SU-DHL-6 (cell line): ENCODE results near the gene EIF2B2.

Source experiments
- H2AFZ ChIP-seq: fragments of 200-600 bp; sonication (generic); 2 replicates; pipeline ENCODE4 v1.6.1; 2014; ENCODE audit warnings: low read depth, mild to moderate bottlenecking, moderate library complexity, mixed read lengths, antibody characterized with exemption, low read length; ENCODE audit not compliant: severe bottlenecking
- H3F3A ChIP-seq: fragments of 200-600 bp; shearing (Covaris generic); 2 replicates; pipeline ENCODE4 v1.6.0; 2016; ENCODE audit warnings: antibody characterized with exemption, mild to moderate bottlenecking; ENCODE audit not compliant: insufficient read depth
- H3K27ac ChIP-seq: fragments of 200-600 bp; sonication (generic); 2 replicates; pipeline ENCODE4 v1.5.1; 2016; ENCODE audit warnings: low read depth, mild to moderate bottlenecking, low read length, moderate library complexity, mixed read lengths
- H3K27me3 ChIP-seq: fragments of 200-600 bp; sonication (generic), shearing (Covaris generic); 2 replicates; pipeline ENCODE4 v1.6.0; 2014; ENCODE audit warnings: mild to moderate bottlenecking, low read length
- H3K36me3 ChIP-seq: fragments of 200-600 bp; sonication (generic); 2 replicates; pipeline ENCODE4 v1.6.1; 2014; ENCODE audit warnings: mild to moderate bottlenecking, low read length, mixed read lengths
- H3K4me2 ChIP-seq: fragments of 300-600, 200-600 bp; shearing (Covaris generic), sonication (generic); 2 replicates; pipeline ENCODE4 v1.6.0; 2014; ENCODE audit warnings: low read length, low read depth, mild to moderate bottlenecking; ENCODE audit not compliant: poor library complexity, severe bottlenecking
- H3K4me3 ChIP-seq: fragments of 200-600 bp; sonication (generic); 2 replicates; pipeline ENCODE4 v1.5.1; 2014; ENCODE audit warnings: antibody characterized with exemption, low read length, mild to moderate bottlenecking, mixed read lengths; ENCODE audit not compliant: insufficient read depth, poor library complexity, severe bottlenecking
- H3K79me2 ChIP-seq: fragments of 200-600 bp; sonication (generic); 2 replicates; pipeline ENCODE4 v1.6.1; 2014; ENCODE audit warnings: mild to moderate bottlenecking, low read length, moderate library complexity; ENCODE audit not compliant: insufficient read depth
- H3K9ac ChIP-seq: fragments of 200-600 bp; sonication (generic); 2 replicates; pipeline ENCODE4 v1.7.0; 2014; ENCODE audit warnings: mild to moderate bottlenecking, low read length
- H3K9me2 ChIP-seq: fragments of 200-600 bp; sonication (generic); replicated peaks from 2 replicates; pipeline ENCODE4 v1.6.1; 2014; ENCODE audit warnings: low read length; ENCODE audit not compliant: insufficient read depth
- H3K9me3 ChIP-seq: fragments of 200-600 bp; sonication (generic); 2 replicates; pipeline ENCODE4 v1.6.1; 2014; ENCODE audit warnings: low read length, mixed read lengths; ENCODE audit not compliant: insufficient read depth
- H4K20me1 ChIP-seq: fragments of 200-600 bp; sonication (generic); 2 replicates; pipeline ENCODE4 v1.6.1; 2014; ENCODE audit warnings: low read depth, mild to moderate bottlenecking, antibody characterized with exemption, low read length, moderate library complexity, mixed read lengths
- EZH2phosphoT487 ChIP-seq: fragments of 200-600 bp; sonication (generic), shearing (Covaris generic); conservative IDR thresholded peaks from 2 replicates; pipeline ENCODE4 v1.6.1; 2018; ENCODE audit warnings: mild to moderate bottlenecking, antibody characterized with exemption, low read length, moderate library complexity, mixed read lengths
- TF ChIP-seq, protein P1 (sequence below): fragments of 200-600 bp; sonication (generic); IDR thresholded peaks from one replicate; pipeline ENCODE4 v1.5.1; 2017; ENCODE audit warnings: antibody characterized with exemption, mild to moderate bottlenecking, low read length, moderate library complexity; ENCODE audit not compliant: insufficient read depth, poor library complexity, severe bottlenecking

The EIF2B2 gene

DNA sequence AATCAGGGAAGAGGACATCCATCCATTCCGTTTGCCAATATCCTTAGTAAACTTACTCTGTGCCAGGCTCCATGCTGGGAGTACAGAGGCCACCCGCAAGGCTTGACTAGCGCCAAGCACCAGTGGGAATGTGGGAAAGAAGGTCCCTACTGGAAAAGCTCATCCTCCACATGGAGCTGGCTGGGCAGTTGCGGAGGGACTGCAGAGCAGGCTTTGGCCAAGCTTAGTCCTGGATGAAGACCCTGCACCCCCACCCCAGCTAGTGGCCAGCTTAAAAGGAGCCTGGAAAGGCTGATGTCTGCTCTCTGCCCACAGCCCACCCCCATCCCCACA is 22.4 kb upstream of the EIF2B2 start:
- Histone ChIP-seq H3K36me3 (no peaks in the 10 kb centered on the region), H3K9me2 (no peaks in the 10 kb centered on the region), H3K79me2 (no peaks in the 10 kb centered on the region), H3K27ac (no peak overlapping the region), H3F3A (no peaks in the 10 kb centered on the region), H3K9me3 (no peaks in the 10 kb centered on the region), H3K9ac (no peak overlapping the region), H3K27me3 (no peaks in the 10 kb centered on the region), H4K20me1 (no peaks in the 10 kb centered on the region), H2AFZ (no peak overlapping the region), H3K4me2 (no peak overlapping the region), H3K4me3 (no peak overlapping the region)
- TF ChIP-seq, protein P1, sequence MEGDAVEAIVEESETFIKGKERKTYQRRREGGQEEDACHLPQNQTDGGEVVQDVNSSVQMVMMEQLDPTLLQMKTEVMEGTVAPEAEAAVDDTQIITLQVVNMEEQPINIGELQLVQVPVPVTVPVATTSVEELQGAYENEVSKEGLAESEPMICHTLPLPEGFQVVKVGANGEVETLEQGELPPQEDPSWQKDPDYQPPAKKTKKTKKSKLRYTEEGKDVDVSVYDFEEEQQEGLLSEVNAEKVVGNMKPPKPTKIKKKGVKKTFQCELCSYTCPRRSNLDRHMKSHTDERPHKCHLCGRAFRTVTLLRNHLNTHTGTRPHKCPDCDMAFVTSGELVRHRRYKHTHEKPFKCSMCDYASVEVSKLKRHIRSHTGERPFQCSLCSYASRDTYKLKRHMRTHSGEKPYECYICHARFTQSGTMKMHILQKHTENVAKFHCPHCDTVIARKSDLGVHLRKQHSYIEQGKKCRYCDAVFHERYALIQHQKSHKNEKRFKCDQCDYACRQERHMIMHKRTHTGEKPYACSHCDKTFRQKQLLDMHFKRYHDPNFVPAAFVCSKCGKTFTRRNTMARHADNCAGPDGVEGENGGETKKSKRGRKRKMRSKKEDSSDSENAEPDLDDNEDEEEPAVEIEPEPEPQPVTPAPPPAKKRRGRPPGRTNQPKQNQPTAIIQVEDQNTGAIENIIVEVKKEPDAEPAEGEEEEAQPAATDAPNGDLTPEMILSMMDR: no peak
- TF ChIP-seq EZH2phosphoT487: no peak

GRCh38 chr14:74980731-74981461 is 21.8 kb upstream of the EIF2B2 start:
- Histone ChIP-seq H3K79me2 (no peaks in the 10 kb centered on the region), H3K9me3 (no peaks in the 10 kb centered on the region), H3K4me2 (no peak overlapping the region), H3K9ac (no peak overlapping the region), H3F3A (no peaks in the 10 kb centered on the region), H3K4me3 (no peak overlapping the region), H3K9me2 (no peaks in the 10 kb centered on the region), H2AFZ (no peak overlapping the region), H3K27ac (no peak overlapping the region), H4K20me1 (no peaks in the 10 kb centered on the region), H3K27me3 (no peaks in the 10 kb centered on the region), H3K36me3 (no peaks in the 10 kb centered on the region)
- TF ChIP-seq EZH2phosphoT487: no peak
- TF ChIP-seq, protein P1: no peak

DNA sequence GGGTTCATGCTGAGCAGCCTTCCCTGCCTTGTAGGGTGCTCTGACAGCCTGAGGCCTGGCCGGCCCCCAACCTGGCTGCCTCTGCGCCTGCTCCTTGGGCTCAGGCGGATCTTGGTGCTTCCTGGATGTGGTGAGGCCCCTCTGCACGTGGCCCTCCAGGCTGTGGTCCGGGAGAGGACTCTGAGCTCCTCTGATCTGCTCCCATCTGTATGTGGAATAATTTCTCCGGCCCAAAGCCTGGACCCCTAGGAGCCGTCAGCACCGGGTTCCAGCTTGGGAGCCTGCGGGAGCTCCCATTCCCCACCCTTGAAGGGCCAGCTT is 21.3 kb upstream of the EIF2B2 start:
- Histone ChIP-seq H3K4me3 (no peak overlapping the region), H3K9me3 (no peaks in the 10 kb centered on the region), H3K27me3 (no peaks in the 10 kb centered on the region), H3K79me2 (no peaks in the 10 kb centered on the region), H4K20me1 (no peaks in the 10 kb centered on the region), H3K9ac (no peak overlapping the region), H3K27ac (no peak overlapping the region), H2AFZ (no peak overlapping the region), H3F3A (no peaks in the 10 kb centered on the region), H3K4me2 (no peak overlapping the region), H3K9me2 (no peaks in the 10 kb centered on the region), H3K36me3 (no peaks in the 10 kb centered on the region)
- TF ChIP-seq EZH2phosphoT487: no peak
- TF ChIP-seq, protein P1: no peak

- no peak overlapping the region for H3K4me2 ChIP-seq
- no peaks in the 10 kb centered on the region for H3K79me2 ChIP-seq
- no peak overlapping the region for H3K4me3 ChIP-seq
- no peaks in the 10 kb centered on the region for H3K9me2 ChIP-seq
- H2AFZ ChIP-seq: no peak overlapping the region
- H3K27ac ChIP-seq: no peak overlapping the region
- no peak for TF ChIP-seq EZH2phosphoT487
- TF ChIP-seq, protein P1: no peak
- no peaks in the 10 kb centered on the region for H4K20me1 ChIP-seq
- H3K9me3 ChIP-seq: no peaks in the 10 kb centered on the region
- no peaks in the 10 kb centered on the region for H3F3A ChIP-seq
- no peaks in the 10 kb centered on the region for H3K27me3 ChIP-seq
- H3K36me3 ChIP-seq: no peaks in the 10 kb centered on the region
- H3K9ac ChIP-seq: no peak overlapping the region
Measured at GRCh38 chr14:74981833-74982232, 20.9 kb upstream of the EIF2B2 start.
